Non-pigmented ciliary epithelial cell (primary cell): ENCODE measurements around the gene CHCHD6.

Experiments
- DNase-seq: peaks from one replicate; pipeline ENCODE4 v3.0.0-alpha.2; 2010; ENCODE audit warnings: low read depth

The CHCHD6 gene

GRCh38 chr3:126941721-126942270 lies 237.8 kb downstream of the CHCHD6 start:
- DNase-seq, result no peak

GRCh38 chr3:126944089-126944965 lies 240.3 kb downstream of the CHCHD6 start:
- DNase-seq, result no peak

GRCh38 chr3:126945171-126945721 lies 241.2 kb downstream of the CHCHD6 start:
- DNase-seq, result no peak

- DNase-seq, result no peak
Observed at GRCh38 chr3:126945891-126946290, 241.9 kb downstream of the CHCHD6 start.

GRCh38 chr3:126946405-126946804 lies 242.4 kb downstream of the CHCHD6 start:
- DNase-seq, result no peak

GRCh38 chr3:126947429-126947828 lies 243.4 kb downstream of the CHCHD6 start:
- no peak for DNase-seq

- DNase-seq, result no peak
Observed at GRCh38 chr3:126948980-126949535, 245.0 kb downstream of the CHCHD6 start.

- DNase-seq, result no peak
Observed at GRCh38 chr3:126951561-126951960, 247.5 kb downstream of the CHCHD6 start.

- no peak for DNase-seq
Observed at GRCh38 chr3:126952261-126952982, 248.4 kb downstream of the CHCHD6 start.

GRCh38 chr3:126952983-126953660 lies 249.1 kb downstream of the CHCHD6 start:
- DNase-seq, result no peak

- no peak for DNase-seq
Observed at GRCh38 chr3:126954141-126954842, 250.3 kb downstream of the CHCHD6 start.

- no peak for DNase-seq
Observed at GRCh38 chr3:126955004-126955790, 251.2 kb downstream of the CHCHD6 start.

GRCh38 chr3:126956361-126956760 lies 252.3 kb downstream of the CHCHD6 start:
- DNase-seq, result no peak

GRCh38 chr3:126956866-126957650 lies 253.0 kb downstream of the CHCHD6 start:
- no peak for DNase-seq

GRCh38 chr3:126957776-126958637 lies 254.0 kb downstream of the CHCHD6 start:
- no peak for DNase-seq

GRCh38 chr3:126958638-126959085 lies 254.6 kb downstream of the CHCHD6 start:
- DNase-seq, result no peak

- DNase-seq, result no peak
Observed at GRCh38 chr3:126959136-126959920, 255.3 kb downstream of the CHCHD6 start.
